OCI-LY7 (cell line): ENCODE data around the gene KHDRBS1.

Source experiments
- CTCF ChIP-seq: fragments of 200-600 bp; sonication (generic); conservative IDR thresholded peaks from 2 replicates; pipeline ENCODE4 v1.5.1; 2014; ENCODE audit warnings: mild to moderate bottlenecking, antibody characterized with exemption, low read length, moderate library complexity, mixed read lengths
- EZH2phosphoT487 ChIP-seq: fragments of 200-600 bp; sonication (generic); IDR thresholded peaks from 2 replicates; pipeline ENCODE4 v1.6.1; 2018; ENCODE audit warnings: low read depth, borderline replicate concordance, mild to moderate bottlenecking, mixed run types, antibody characterized with exemption, low read length, moderate library complexity, mixed read lengths

- no peak for TF ChIP-seq EZH2phosphoT487
- no peak for TF ChIP-seq CTCF
These were observed 9.7 kb downstream of the KHDRBS1 start for GRCh38 chr1:32023351-32023750.
